IMR-90 (cell line): Measurements from ENCODE around the gene MOCOS. TPM values are rescaled to one million over a fixed set of nuclear protein-coding genes. Genes with fewer than 3 reads are reported as not detected.
A peak's percentile ranks its signal among the peaks of the same experiment; 100 is the strongest.

Experiments used
- ATAC-seq: fragments of 200-7000 bp; cut with Tn5 transposase; 2 replicates; pipeline ENCODE4 v1.9.1; 2020; ENCODE audit warnings: low read depth, mild to moderate bottlenecking, moderate library complexity
- BruUV-seq: library from RNA; stranded (reverse); fragments of 400-500 nt; replicated peaks from 2 replicates; lab custom pipeline; 2021; lab: Mats Ljungman, UMichigan
- CTCF ChIA-PET: fragments of 300-600 bp; formaldehyde crosslinking; extraction: SDS; loops from one replicate; lab custom pipeline; 2021; ENCODE audit warnings: antibody characterized with exemption; lab: Yijun Ruan, JAX
- POLR2A ChIA-PET: fragments of 300-600 bp; sonication (Branson Sonifier 250); formaldehyde crosslinking; loops from one replicate; lab custom pipeline; 2022; ENCODE audit warnings: antibody characterized with exemption; ENCODE audit not compliant: unreplicated experiment; lab: Charles Lee
- DNase-seq: peaks from one replicate; pipeline ENCODE4 v3.0.0; 2013
- H2AFZ ChIP-seq: replicated peaks from 2 replicates; pipeline ENCODE3; 2013; ENCODE audit warnings: low read length, mild to moderate bottlenecking; ENCODE audit not compliant: poor library complexity
- H2AK5ac ChIP-seq: 2 replicates; pipeline ENCODE4 v1.6.1; 2013; ENCODE audit warnings: low read depth, low read length, inconsistent platforms
- H2AK9ac ChIP-seq: replicated peaks from 2 replicates; pipeline ENCODE3; 2013; ENCODE audit warnings: mild to moderate bottlenecking, low read depth, low read length, moderate library complexity; ENCODE audit not compliant: poor library complexity
- H2BK120ac ChIP-seq: 2 replicates; pipeline ENCODE4 v1.6.1; 2013; ENCODE audit warnings: low read depth, low read length, inconsistent platforms
- H2BK15ac ChIP-seq: 3 replicates; pipeline ENCODE4 v1.6.1; 2013; ENCODE audit warnings: low read depth, low read length, inconsistent platforms
- H2BK20ac ChIP-seq: 2 replicates; pipeline ENCODE4 v1.6.1; 2013; ENCODE audit warnings: low read depth, mild to moderate bottlenecking, inconsistent platforms, low read length, moderate library complexity
- H2BK5ac ChIP-seq: 2 replicates; pipeline ENCODE4 v1.6.1; 2013; ENCODE audit warnings: mild to moderate bottlenecking, low read depth, low read length, inconsistent platforms; ENCODE audit not compliant: poor library complexity, severe bottlenecking
- H3K14ac ChIP-seq: replicated peaks from 2 replicates; pipeline ENCODE4 v1.6.1; 2013; ENCODE audit warnings: low read depth, low read length, inconsistent platforms
- H3K18ac ChIP-seq: 2 replicates; pipeline ENCODE4 v1.6.1; 2013; ENCODE audit warnings: low read depth, low read length, control low read depth
- H3K23ac ChIP-seq: 2 replicates; pipeline ENCODE4 v1.6.1; 2013; ENCODE audit warnings: low read depth, low read length, inconsistent platforms
- H3K27ac ChIP-seq: 2 replicates; pipeline ENCODE4 v1.5.1; 2013; ENCODE audit warnings: mild to moderate bottlenecking, control low read depth, low read length; ENCODE audit not compliant: insufficient read depth
- H3K27me3 ChIP-seq: 2 replicates; pipeline ENCODE4 v1.6.1; 2013; ENCODE audit warnings: low read length; ENCODE audit not compliant: control insufficient read depth, insufficient read depth
- H3K36me3 ChIP-seq: 2 replicates; pipeline ENCODE4 v1.6.1; 2013; ENCODE audit warnings: low read length, mixed read lengths; ENCODE audit not compliant: control insufficient read depth, insufficient read depth
- H3K4ac ChIP-seq: 2 replicates; pipeline ENCODE4 v1.6.1; 2013; ENCODE audit warnings: low read depth, low read length, inconsistent platforms
- H3K4me1 ChIP-seq: 2 replicates; pipeline ENCODE4 v1.6.1; 2013; ENCODE audit warnings: low read length, mixed read lengths; ENCODE audit not compliant: control insufficient read depth, insufficient read depth
- H3K4me2 ChIP-seq: 2 replicates; pipeline ENCODE4 v1.6.1; 2013; ENCODE audit warnings: low read depth, mild to moderate bottlenecking, control low read depth, low read length, moderate library complexity
- H3K4me3 ChIP-seq: 2 replicates; pipeline ENCODE4 v1.5.1; 2013; ENCODE audit warnings: low read depth, mild to moderate bottlenecking, control low read depth, low read length, moderate library complexity; ENCODE audit not compliant: insufficient read depth
- H3K56ac ChIP-seq: 2 replicates; pipeline ENCODE4 v1.6.1; 2013; ENCODE audit warnings: low read length, inconsistent platforms; ENCODE audit not compliant: insufficient read depth; ENCODE audit errors: extremely low read depth
- H3K79me1 ChIP-seq, 2 experiments: 2 replicates each; pipeline ENCODE4 v1.6.1; 2013; ENCODE audit warnings: low read length in 2 of 2, inconsistent platforms in 1 of 2, low read depth in 1 of 2
- H3K9ac ChIP-seq: 2 replicates; pipeline ENCODE4 v1.6.1; 2013; ENCODE audit warnings: low read depth, low read length, control low read depth
- H3K9me1 ChIP-seq: 2 replicates; pipeline ENCODE4 v1.6.1; 2013; ENCODE audit warnings: low read length, inconsistent platforms; ENCODE audit not compliant: insufficient read depth
- H3K9me3 ChIP-seq: 2 replicates; pipeline ENCODE4 v1.6.1; 2013; ENCODE audit warnings: low read length; ENCODE audit not compliant: control insufficient read depth, insufficient read depth
- H4K20me1 ChIP-seq: 2 replicates; pipeline ENCODE4 v1.6.1; 2013; ENCODE audit warnings: low read length, inconsistent platforms; ENCODE audit not compliant: insufficient read depth
- H4K5ac ChIP-seq: 2 replicates; pipeline ENCODE4 v1.6.1; 2013; ENCODE audit warnings: mild to moderate bottlenecking, low read depth, low read length, control low read depth
- H4K8ac ChIP-seq, 2 experiments: 2 replicates each; pipeline ENCODE4 v1.6.1; 2013; ENCODE audit warnings: low read depth in 2 of 2, low read length in 2 of 2, control low read depth in 1 of 2, inconsistent platforms in 1 of 2
- H4K91ac ChIP-seq: 2 replicates; pipeline ENCODE4 v1.6.1; 2013; ENCODE audit warnings: low read depth, low read length, inconsistent platforms; ENCODE audit not compliant: insufficient read depth
- BHLHE40 ChIP-seq: fragments of 150-350 bp; IDR thresholded peaks from 2 replicates; pipeline ENCODE4 v1.6.1; 2016; ENCODE audit warnings: mild to moderate bottlenecking, low read depth, low read length
- CEBPB ChIP-seq: IDR thresholded peaks from 2 replicates; pipeline ENCODE4 v1.6.1; 2012; ENCODE audit warnings: low read depth, low read length, improper control_type of control experiment
- MXI1 ChIP-seq: IDR thresholded peaks from 2 replicates; pipeline ENCODE4 v1.6.1; 2012; ENCODE audit warnings: low read depth, mild to moderate bottlenecking, low read length, moderate library complexity, borderline replicate concordance
- NFE2L2 ChIP-seq: fragments of 150-350 bp; IDR thresholded peaks from 2 replicates; pipeline ENCODE4 v1.6.1; 2016; ENCODE audit warnings: low read depth, mild to moderate bottlenecking, low read length
- POLR2A ChIP-seq: IDR thresholded peaks from 2 replicates; pipeline ENCODE4 v1.6.1; 2012; ENCODE audit warnings: mild to moderate bottlenecking, low read depth, low read length
- RCOR1 ChIP-seq: IDR thresholded peaks from 2 replicates; pipeline ENCODE4 v1.6.1; 2012; ENCODE audit warnings: mild to moderate bottlenecking, low read length, improper control_type of control experiment; ENCODE audit not compliant: insufficient replicate concordance
- RFX5 ChIP-seq: IDR thresholded peaks from 2 replicates; pipeline ENCODE4 v1.8.0; 2012; ENCODE audit warnings: low read depth, mild to moderate bottlenecking, low read length, moderate library complexity
- dilution Hi-C: fragments of 300-500 bp; cut with HindIII; formaldehyde crosslinking; loops from one replicate; pipeline ENCODE4 v1.14.3; 2018; ENCODE audit warnings: low sequenced_read_pairs; ENCODE audit not compliant: unreplicated experiment
- in situ Hi-C: fragments of 300-500 bp; cut with MboI; formaldehyde crosslinking; loops from 3 replicates; pipeline ENCODE4 v1.14.3; 2019; ENCODE audit warnings: low sequenced_read_pairs, inconsistent platforms, mixed read lengths
- intact Hi-C: fragments of 100-400 bp; cut with micrococcal nuclease; formaldehyde crosslinking; loops from 2 replicates; pipeline ENCODE4 v1.10.0; 2022
- polyA plus RNA-seq, 3 experiments: library from polyadenylated mRNA; depleted of rRNA; stranded (reverse); fragments of >200 nt; gene quantifications; 2 replicates each; pipeline ENCODE4 v1.2.3, GENCODE V29; 2012; ENCODE audit warnings: low replicate concordance in 1 of 3
- total RNA-seq: library from RNA; depleted of rRNA; stranded (reverse); fragments of >200 nt; gene quantifications from 2 replicates; pipeline ENCODE4 v1.2.3, GENCODE V29; 2012
- TF ChIP-seq, protein P1 (sequence below): conservative IDR thresholded peaks from 2 replicates; pipeline ENCODE4 v1.5.1; 2012; ENCODE audit warnings: mild to moderate bottlenecking, low read depth, low read length, improper control_type of control experiment

The MOCOS gene
- total and polyA plus RNA-seq, 2 of the 4 experiments (the other 2 are of a cell fraction) = 1.1 to 2.2 TPM

GRCh38 chr18:36307513-36307912 lies 120.2 kb downstream of the MOCOS start:
- CTCF ChIA-PET = no interaction called here
- no peak overlapping the region for H3K14ac ChIP-seq
- dilution Hi-C loops = no loop called here
- no peak overlapping the region for H4K8ac ChIP-seq
- intact Hi-C loops = no loop called here
- H2AK9ac ChIP-seq = no peak overlapping the region
- no peak overlapping the region for H2BK120ac ChIP-seq
- no peaks in the 10 kb centered on the region for H3K36me3 ChIP-seq
- H3K9me1 ChIP-seq = peaks cover 37% of the 10 kb centered on the region
- TF ChIP-seq, protein P1, sequence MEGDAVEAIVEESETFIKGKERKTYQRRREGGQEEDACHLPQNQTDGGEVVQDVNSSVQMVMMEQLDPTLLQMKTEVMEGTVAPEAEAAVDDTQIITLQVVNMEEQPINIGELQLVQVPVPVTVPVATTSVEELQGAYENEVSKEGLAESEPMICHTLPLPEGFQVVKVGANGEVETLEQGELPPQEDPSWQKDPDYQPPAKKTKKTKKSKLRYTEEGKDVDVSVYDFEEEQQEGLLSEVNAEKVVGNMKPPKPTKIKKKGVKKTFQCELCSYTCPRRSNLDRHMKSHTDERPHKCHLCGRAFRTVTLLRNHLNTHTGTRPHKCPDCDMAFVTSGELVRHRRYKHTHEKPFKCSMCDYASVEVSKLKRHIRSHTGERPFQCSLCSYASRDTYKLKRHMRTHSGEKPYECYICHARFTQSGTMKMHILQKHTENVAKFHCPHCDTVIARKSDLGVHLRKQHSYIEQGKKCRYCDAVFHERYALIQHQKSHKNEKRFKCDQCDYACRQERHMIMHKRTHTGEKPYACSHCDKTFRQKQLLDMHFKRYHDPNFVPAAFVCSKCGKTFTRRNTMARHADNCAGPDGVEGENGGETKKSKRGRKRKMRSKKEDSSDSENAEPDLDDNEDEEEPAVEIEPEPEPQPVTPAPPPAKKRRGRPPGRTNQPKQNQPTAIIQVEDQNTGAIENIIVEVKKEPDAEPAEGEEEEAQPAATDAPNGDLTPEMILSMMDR = no peak
- no peak for TF ChIP-seq NFE2L2
- TF ChIP-seq RCOR1 = peak; percentile 74
- TF ChIP-seq POLR2A = no peak
- TF ChIP-seq RFX5 = peak; percentile 59; the same call in 1 of the 2 replicates
- TF ChIP-seq CEBPB = no peak
- TF ChIP-seq BHLHE40 = no peak
- 0 out of 2 replicates have a peak, but pooled peaks have one; percentile 28 for TF ChIP-seq MXI1
- H3K9me3 ChIP-seq = no peaks in the 10 kb centered on the region
- no peak overlapping the region for H3K4ac ChIP-seq
- peaks cover 14% of the 10 kb centered on the region for H3K4me1 ChIP-seq
- no peak overlapping the region for H3K27ac ChIP-seq
- DNase-seq (peak; percentile 84), ATAC-seq (peak; percentile 24)
- H3K18ac ChIP-seq = no peak overlapping the region
- H2BK20ac ChIP-seq = no peak overlapping the region
- H4K20me1 ChIP-seq = peaks cover 15% of the 10 kb centered on the region
- in situ Hi-C loops = no loop called here
- H4K91ac ChIP-seq = no peak overlapping the region
- H2AK5ac ChIP-seq = no peak overlapping the region
- peaks cover 13 to 57% of the 10 kb centered on the region in 2 experiments for H3K79me1 ChIP-seq
- no peak overlapping the region for H3K4me2 ChIP-seq
- H3K4me3 ChIP-seq = no peak overlapping the region
- H2BK5ac ChIP-seq = no peak overlapping the region
- no peak overlapping the region for H2AFZ ChIP-seq
- H2BK15ac ChIP-seq = no peak overlapping the region
- BruUV-seq = no TSS peak
- no peaks in the 10 kb centered on the region for H3K27me3 ChIP-seq
- H3K9ac ChIP-seq = no peak overlapping the region
- H3K56ac ChIP-seq = no peak overlapping the region
- POLR2A ChIA-PET = no interaction called here
- no peak overlapping the region for H3K23ac ChIP-seq
- H4K5ac ChIP-seq = no peak overlapping the region
